Fibroblast of gingiva (primary cell): ENCODE measurements around the gene DEPDC1B.
"Not testable (repeated sequence)": the region's sequence is repeated elsewhere in the genome, so short reads cannot be mapped to it uniquely, and the experiment has no call there.

Experiments
- DNase-seq: peaks from one replicate; pipeline ENCODE4 v3.0.0-alpha.2; 2011; ENCODE audit warnings: low read depth

The DEPDC1B gene

DNA sequence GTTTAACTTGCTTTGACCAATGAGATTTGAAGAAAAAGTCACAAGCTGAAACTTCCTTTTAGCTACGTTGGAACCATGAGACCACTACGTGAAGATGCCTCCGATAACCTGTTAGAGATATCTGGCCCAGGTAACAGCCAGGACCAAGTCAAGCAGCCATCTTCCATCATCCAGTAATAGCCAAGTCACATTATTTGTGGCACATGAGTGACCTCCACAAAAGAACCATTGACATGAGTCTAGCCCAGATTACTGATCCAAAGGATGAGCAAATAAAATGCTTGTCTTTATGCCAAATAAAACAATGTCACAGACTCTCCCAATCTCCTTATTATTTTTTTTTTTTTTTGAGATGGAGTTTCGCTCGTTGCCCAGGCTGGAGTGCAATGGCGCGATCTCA, 1.6 kb downstream of the DEPDC1B start:
- no peak for DNase-seq

GRCh38 chr5:60690326-60690725, 9.6 kb downstream of the DEPDC1B start:
- peak; percentile 36 for DNase-seq

- DNase-seq: no peak
Measured at GRCh38 chr5:60688980-60689379, 11.0 kb downstream of the DEPDC1B start.

DNA sequence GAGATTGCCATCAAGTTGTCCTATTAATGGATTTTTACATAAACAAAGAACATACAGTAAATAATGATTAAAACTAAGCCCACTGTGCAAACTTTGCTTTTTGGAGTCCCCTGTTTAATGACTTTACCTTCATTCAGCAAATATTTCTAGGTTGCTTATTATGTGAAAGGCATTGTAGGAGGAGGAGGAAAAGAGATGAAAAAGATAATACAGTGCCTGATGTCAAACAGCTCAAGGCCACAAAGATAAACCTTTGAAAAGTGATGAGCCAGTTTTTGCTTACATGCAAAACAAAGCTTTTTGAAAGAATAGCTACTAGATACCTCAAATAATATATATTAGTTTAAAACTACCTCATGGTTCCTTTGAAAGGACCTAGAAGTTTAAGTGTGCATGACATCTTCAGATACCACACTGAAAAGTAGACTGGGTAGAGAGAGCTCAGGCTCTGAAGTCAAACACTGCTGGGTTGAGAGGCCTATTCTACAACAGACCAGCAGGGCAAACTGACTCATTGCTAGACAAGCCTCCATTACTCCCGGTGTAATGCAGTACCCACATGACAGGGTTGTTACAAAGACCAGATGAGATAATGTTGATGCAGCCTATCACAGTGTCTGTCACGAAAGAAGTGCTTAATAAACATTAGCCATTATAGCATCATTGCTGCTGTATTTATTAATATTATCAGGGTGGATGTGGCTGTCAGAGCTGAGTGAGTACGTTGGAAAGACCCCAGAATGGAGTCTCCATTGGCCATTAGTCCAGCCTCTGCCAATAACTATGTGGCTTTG, 11.8 kb downstream of the DEPDC1B start:
- DNase-seq: peak; percentile 33

DNA sequence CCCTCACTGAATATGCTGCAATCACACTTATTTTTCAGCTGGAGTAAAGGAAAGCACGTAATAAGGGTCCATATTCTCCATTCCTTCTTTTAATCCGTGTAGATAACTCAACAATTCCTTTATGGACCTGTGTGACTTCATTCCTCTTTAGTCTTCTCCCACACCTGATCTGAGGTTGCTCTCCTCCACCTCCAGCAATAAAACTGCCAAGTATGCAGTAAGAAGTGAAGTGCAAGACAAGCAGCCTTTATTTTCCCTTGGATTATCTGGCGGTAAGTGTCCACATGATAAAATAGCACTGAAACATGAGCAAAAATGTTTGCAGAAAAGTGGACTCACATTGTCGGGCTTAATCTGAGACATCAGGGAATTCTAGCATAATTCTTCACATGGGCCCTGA, 13.8 kb downstream of the DEPDC1B start:
- no peak for DNase-seq

- no peak for DNase-seq
Measured at GRCh38 chr5:60685700-60686099, 14.3 kb downstream of the DEPDC1B start.

GRCh38 chr5:60685028-60685427, 14.9 kb downstream of the DEPDC1B start:
- no peak for DNase-seq

DNA sequence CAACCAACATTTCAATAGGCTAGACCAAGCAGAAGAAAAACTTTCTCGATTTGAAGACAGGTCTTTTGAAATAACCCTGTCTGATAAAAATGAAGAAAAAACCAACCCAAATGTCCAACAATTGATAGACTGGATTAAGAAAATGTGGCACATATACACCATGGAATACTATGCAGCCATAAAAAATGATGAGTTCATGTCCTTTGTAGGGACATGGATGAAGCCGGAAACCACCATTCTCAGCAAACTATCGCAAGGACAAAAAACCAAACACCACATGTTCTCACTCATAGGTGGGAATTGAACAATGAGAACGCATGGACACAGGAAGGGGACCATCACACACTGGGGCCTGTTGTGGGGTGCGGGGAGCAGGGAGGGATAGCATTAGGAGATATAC, 18.0 kb downstream of the DEPDC1B start:
- DNase-seq: not testable (repeated sequence)

DNA sequence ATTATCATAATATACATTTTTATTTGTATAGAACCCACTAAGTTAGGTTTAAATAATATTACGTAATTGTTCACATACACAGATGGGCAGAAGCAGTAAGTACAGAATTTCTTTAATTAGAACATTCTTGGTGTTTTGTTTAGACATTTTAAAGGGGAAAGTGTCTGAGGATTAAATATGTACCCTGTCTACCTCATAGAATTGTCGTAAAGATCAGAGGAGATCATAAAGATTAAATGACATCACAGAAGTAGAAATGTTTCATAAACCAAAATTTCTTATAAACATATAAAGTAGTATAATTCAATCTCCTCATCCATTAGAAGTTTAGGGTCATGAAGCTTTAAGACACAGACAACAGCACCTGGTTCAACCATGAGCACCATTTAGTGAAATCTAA, 20.1 kb downstream of the DEPDC1B start:
- no peak for DNase-seq

DNA sequence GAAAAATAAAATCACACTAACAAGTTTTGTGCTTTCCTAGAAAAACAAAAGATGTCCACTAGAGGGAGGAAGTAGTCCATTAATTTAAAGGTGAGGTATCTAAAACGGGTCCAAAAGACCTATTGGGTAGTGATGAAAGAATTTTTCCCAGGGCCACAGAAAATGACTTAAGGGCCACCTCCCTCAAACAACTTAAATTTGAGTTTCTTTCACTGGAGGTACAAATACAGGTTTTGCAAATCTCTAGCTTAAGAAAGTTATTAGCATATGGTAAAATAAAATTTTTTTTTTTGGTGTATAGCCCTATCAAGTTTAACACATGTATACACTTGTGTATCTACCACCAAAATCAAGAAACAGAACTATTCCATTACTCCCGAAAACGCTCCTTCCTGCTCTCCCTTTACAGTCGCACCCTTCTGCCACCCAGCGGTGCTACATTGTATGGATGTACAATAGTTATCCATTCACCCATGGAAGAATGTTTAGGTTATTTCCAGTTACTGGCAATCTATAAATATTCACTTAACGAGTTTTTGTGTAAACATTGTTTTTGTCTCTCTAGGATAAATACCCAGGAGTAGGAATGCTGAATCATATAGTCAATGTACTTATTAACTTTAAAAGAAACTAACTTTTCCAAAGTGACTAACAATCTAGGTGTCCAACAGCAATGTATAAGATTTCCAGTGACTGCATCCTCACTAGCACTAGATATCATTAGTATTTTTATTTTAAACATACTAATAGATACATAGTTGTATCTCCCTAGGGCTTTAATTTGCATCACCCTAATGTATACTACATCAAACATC, 21.9 kb downstream of the DEPDC1B start:
- DNase-seq: peak; percentile 50

- no peak for DNase-seq
Measured at GRCh38 chr5:60675286-60675685, 24.7 kb downstream of the DEPDC1B start.

GRCh38 chr5:60674251-60675069, 25.5 kb downstream of the DEPDC1B start:
- no peak for DNase-seq

- no peak for DNase-seq
Measured at GRCh38 chr5:60673334-60673733, 26.6 kb downstream of the DEPDC1B start.

GRCh38 chr5:60672693-60673264, 27.2 kb downstream of the DEPDC1B start:
- no peak for DNase-seq

DNA sequence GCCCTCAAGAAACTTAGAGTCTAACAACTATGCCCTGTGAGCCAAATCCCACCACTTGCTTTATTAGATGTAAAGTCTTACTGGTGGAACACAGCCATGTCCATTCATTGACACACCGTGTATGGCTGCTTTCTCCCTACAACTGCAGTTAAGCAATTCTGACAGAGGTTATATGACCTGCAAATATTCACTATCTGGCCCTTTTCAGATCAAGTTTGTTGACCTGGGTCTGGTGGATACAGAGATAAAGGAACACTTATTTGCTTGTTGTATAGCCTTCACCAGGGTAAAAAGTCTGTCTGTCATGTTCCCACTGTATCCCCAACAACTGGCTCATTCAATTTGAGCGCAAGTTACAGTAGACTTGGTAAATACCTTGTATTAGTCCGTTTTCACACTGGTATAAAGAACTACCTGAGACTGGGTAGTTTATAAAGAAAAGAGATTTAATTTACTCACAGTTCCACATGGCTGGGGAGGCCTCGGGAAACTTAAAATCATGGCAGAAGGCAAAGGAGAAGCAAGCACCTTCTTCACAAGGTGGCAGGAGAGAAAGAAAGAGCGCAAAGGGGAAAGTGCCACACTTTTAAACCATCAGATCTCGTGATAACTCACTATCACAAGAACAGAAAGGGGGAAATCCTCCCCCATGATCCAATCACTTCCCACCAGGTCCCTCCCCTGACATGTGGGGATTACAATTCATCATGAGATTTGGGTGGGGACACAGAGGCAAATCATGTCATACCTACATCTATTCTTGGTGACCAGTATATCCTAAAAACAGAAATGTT, 27.9 kb downstream of the DEPDC1B start:
- no peak for DNase-seq

- no peak for DNase-seq
Measured at GRCh38 chr5:60670749-60671148, 29.2 kb downstream of the DEPDC1B start.

DNA sequence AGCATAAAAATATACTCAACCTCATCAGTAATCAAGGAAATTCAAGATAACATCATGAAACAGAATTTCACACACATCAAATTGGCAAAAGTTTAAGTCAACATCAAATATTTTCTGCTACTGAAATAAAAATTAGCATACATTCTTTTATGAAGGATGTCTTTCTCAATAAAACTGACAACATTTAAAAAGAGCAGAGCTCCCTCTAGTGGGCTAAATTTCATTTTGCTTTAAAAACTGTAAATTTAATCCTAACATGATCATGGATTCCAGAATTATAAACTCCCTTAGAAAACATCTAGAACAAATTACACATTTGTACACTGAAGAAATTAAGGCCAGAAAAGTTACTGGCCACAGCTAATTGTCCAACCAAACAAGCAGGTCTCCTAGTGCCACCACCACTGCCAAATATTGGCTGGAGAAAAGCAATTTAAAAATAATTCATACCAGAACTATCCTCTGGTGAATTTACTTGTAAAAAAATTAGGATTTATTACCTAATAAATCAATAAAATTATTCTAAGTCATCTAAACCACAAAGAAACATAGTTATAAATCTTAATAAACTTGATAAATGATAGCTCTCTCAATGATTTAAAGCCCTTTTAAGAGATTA, 31.2 kb downstream of the DEPDC1B start:
- DNase-seq: peak; percentile 13

- peak; percentile 94 for DNase-seq
Measured at GRCh38 chr5:60651872-60652620, 47.9 kb downstream of the DEPDC1B start.

DNA sequence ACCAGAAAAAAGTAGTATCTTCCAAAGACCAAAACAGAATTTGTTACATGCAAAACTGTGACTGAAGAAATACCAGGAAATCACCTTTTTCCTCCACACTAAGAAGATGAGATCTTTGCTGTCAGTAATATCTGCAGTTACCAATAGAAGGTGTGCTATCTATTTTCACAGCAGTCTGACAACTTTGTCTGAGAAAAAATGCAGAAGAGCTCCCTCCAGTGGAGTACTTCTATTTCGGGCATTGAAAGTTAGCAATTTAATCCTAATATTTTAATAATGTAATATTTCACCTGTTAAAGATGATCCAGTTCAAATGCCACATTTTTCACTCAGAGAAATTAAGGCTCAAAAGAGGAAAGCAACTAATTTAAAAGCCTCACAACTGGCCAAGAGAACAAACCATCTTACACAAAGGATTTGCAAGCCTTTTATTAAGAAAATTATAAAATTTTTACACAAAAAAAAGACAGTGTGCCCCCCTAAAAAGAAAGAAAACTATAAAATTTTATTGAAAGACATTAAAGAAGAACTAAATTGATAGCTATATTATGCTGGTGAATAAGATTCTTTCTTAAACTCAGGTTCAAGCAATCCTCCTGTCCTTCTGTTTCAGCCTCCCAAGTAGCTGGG, 50.6 kb downstream of the DEPDC1B start:
- DNase-seq: peak; percentile 42

GRCh38 chr5:60648175-60648574, 51.8 kb downstream of the DEPDC1B start:
- no peak for DNase-seq
